Cerebellar cortex (tissue), 1 donor: ENCODE measurements around the gene ZNF473.

Source experiments
- DNase-seq: peaks from one replicate; pipeline ENCODE4 v3.0.0-alpha.2; 2015; ENCODE audit warnings: low spot score

ZNF473 gene

DNA sequence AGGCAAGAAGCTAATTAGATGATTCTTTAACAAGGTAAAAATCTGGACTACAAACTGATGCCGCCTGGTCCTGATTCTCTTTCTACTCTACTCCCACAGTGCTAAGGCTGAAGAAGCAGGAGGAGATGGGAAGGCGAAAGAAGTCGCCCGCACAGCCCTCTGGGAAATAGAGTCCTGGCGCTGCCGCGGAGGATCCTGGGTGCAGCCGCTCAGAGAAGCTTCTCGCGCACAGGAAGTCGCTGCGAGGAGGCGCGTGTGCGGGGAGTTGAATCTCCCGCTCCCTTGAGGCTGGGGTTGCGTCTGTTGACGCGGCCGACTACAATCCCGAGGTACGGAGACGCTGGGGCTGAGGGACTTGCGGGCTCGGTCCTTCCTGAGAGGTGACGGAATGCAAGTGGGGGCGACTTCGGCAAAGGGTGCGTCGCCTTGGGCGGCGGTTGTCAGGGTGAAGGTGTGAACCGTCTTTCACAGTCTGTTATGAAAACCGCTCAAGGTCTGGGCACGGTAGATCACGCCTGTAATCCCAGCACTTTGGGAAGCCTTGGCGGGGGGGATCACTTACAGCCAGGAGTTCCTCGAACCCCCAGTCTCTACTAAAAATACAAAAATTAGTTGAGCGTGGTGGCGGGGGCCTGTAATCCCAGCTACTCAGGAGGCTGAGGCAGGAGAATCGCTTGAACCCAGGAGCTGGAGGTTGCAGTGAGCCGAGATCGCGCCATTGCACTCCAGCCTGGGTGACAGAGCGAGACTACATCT is at the start of gene ZNF473:
Gene ZNF473 (plus strand): TSS at position 212 of the 756 bp plus-strand sequence. CDS start 5,078 bp downstream, outside the sequence.
- DNase-seq: peak; percentile 97

DNA sequence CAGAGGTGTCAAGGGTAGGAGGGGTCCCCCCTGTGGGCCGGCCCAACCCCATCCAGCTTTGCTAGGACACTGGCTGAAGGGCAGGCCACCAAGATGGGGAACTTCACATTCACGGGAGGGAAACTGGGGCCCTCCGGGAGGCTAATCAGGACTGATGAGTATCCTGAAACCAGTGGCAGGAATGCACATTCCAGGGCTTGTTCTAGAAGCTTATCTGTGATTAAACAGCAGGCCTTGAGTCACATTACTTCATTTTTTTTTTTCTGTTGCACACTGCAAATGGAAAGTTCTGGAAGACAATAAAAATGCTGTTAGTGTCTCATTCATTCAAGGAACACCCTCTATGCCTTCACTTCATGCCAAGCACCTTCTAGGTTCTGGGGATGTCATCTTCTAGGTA is 49.3 kb upstream of the ZNF473 start:
- no peak for DNase-seq

DNA sequence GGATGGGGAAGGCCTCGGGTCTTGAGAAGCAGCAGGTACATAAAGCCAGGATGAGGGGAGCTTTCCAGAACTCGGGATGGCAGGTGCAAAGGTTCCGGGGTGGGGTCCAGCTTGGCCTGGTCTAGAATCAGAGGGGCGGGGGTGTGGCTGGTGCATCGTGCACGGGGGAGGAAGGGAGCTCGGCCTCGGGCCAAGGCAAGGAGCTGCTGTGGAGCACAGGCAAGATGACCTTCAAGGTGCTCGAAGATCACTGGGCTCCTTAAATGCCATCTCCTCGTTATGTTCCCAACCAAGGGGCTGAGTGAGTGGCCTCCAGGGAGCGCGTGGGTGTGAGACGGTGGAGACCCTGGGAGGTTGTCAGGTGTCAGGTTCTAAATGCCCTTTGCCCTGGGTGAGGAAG is 48.7 kb upstream of the ZNF473 start:
- DNase-seq: no peak

DNA sequence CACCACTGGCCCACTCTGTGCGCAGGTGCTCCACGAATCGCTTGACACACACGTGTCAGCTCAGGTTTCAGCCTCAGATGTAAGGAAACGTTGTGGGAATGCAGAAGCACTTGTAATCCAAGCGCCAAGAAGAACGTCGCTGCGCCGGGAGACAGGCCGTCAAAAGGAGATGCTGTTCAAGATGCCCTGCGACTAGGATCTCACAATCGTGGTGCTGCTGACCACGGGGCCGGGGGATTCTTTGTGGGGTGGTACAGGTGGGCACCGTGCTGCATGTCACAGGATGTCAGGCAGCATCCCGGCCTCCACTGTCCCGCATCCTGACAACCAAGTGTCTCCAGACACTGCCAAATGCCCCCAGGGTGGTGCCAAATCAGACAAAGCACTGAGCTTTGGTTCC is 47.9 kb upstream of the ZNF473 start:
- no peak for DNase-seq

DNA sequence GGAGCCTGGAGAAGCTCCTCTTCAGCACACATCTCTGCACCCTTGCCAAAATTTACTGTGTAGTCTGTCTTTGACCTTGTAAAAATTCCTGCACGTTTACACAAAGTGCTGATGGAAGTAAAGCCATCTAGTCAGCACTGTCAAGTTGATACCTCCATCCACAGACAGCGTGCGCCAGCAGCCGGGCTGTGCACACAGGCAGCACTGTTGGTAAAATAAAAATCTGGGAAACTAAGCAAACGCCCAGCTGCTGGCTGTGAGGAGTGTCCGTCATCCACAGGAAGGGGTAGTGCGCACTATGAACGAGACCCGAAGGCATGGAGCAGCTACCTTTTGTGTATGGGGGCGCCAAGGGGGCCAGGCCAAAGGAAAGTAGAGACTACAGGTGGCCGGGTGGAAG is 47.5 kb upstream of the ZNF473 start:
- DNase-seq: no peak

DNA sequence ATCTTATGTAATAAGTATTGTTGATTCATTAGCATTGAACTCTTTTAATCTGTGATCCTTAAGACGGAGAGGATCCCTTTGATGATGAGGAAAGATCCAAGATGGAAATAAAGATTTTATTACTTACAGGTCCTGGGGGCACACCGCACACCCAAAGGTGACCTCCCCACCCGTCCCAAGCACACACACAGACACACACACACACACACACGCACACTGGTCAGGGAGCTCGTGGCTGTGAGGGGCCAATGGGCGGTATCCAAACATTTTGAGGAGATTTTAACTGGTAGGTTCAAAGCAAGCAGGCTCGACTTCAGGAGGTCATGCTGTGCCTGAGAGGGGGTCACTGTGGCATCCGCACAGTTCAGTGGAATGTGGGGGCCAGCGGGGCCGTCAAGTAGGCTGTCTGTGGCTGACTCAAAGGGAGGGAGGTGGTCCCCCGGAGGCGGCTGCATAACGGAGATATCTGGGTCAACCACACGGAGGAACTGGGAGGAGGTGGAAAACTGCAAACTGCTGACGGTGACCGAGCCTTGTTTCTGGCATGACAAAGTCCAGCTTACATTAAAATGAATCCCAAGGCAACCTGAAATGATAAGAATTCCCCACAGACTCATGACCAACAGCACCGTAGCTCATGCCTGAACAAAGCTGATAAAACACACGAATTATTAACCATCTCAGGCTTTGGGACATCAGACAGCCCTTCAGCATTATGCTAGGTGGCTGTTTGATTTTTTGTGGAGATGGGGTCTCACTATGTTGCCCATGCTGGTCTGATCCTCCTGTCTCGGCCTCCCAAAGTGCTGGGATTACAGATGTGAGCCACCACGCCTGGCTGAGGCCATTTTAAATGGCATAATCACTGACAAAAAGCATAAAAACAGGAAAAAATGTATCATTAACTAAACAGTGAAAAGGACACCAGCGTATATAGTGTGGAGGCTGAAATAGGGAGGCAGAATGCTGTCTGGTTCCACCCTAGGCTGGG is 43.9 kb upstream of the ZNF473 start:
- no peak for DNase-seq

DNA sequence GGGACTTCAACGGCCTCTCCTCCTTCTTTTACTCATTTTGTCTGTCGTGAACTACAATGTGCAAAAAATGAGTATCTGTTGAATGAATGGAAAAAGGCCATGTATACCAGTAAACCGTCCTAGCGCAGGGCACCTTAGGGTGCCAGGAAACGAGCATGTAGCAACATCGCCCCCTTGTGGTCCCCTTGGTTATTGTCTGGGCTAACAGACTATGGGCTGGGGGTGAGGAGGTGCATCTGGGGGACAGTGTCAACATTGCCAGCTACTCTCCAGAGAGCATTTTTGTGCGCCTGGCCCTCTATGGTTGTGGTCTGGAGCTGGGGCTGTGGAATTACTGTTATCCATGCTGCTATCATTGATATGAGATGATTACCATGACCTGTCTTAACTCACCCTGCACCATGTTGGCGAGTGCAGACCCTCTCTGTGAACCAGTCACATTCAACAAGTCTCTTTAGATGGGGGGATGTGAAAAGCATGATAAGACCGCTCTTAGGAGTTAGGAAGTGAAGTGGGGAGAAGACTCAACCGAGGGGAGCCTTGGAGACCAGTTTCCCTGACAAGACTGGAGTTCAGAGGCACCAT is 42.1 kb upstream of the ZNF473 start:
- DNase-seq: peak; percentile 64

DNA sequence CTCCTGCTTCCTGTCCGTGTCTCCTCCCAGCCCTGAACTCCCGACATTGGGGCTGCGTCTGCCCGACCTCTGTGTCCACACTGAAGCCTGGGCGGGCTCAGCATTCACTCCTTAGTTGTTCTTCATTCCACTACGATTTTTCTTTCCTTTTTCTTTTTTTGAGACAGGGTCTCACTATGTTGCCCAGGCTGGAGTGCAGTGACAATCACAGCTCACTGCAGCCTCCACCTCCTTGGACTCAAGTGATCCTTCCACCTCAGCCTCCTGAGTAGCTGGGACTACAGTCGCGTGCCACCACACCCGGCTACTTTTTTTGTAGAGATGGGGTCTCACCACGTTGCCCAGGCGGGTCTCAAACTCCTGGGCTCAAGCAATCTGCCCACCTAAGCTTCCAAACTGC is 41.3 kb upstream of the ZNF473 start:
- DNase-seq: no peak

DNA sequence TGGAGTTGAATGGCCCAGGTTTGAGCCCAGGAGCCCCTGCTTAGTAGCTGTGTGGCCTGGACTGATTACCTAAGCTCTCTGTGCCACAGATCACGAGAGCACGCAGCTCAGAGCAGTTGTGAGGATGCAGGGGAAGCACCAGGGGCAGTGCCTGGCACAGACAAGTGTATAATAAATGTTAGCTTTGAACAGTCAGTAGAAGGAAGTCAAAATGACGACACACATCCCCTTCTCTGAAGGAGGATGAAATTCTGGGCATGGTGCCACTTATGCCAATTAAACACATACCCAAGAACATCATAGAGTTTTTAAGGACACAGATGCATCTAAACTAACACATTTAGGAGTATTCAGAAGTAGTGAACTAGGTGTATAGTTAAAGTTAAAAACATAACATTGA is 39.9 kb upstream of the ZNF473 start:
- no peak for DNase-seq

DNA sequence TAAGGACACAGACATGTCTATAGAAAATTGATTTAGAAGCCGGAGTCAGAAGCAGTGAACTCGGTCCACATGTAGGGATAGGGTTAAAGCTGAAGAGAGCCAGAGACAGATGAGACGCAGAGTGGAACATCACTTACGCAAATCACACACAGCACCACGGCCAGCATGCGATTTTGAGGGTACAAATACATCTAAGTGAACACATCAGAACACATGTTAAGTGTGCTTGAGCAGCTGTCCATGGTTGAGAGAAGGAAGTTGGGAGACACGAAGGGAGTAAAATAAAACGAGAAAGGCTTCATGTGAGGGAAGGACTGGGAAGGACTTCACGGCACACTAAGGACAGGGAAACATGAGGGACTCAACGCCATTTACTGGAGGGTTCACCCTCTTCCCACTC is 39.5 kb upstream of the ZNF473 start:
- DNase-seq: no peak

DNA sequence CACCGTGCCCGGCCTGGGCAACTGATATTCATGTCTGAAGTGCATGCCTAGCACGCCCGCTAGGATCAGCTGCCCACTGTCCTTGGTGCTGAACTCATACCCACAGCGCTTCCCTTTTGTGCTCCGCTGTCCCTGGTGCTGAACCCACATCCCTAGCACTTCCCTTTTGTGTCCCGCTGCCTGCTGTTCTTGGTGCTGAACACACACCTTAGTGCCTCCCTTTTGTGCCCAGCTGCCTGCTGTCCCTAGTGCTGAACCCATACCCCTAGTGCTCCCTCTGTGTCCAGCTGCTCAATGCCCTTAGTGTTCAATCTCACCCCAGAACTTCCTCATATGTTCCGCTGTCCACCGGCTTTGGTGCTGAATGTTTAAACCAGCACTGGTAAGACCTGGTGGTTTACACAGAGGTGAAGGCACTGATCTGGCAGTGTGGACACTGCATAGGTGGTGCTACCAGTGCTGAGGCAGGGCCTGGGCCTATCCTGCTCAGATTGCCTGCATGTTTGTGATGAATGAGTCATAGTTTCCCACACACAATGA is 38.6 kb upstream of the ZNF473 start:
- peak; percentile 69 for DNase-seq

DNA sequence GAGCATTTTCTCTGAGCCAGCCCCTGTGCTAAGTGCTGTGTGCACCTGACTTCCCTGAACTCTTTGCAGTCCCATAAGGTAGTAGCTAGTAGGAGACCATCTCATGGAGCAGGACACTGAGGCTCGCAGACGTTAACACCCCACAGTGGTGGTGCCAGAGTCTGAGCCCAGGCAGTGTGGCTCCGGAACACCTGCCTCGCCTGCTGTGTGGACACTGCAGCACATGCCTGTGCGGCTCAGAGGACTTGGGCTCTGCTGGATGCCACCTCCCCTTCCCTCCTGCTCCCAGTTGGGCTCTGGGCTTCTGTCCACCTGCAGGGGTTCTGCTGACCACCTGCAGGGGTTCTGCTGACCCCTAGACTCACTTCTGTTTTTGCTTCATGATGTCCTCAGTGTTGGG is 37.8 kb upstream of the ZNF473 start:
- DNase-seq: no peak

DNA sequence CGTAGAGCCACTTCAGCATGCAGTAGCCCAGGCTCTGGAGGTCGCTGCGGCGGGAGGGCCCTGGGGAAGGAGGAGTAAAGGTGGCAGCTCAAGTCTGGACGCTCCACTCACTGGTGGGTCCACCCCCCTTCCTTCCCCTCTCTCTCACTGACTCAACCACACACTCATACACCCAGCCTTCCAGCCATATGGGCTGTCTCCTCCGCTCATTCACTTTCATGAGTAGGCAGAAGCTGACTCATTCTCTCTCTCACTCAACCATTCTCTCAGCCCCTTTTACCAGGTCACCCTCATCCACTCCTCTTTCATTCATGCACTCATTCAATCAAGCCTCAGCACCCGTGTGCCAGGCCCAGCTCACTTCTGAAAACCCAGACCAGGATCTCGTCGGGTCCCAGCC is 37.4 kb upstream of the ZNF473 start:
- no peak for DNase-seq

DNA sequence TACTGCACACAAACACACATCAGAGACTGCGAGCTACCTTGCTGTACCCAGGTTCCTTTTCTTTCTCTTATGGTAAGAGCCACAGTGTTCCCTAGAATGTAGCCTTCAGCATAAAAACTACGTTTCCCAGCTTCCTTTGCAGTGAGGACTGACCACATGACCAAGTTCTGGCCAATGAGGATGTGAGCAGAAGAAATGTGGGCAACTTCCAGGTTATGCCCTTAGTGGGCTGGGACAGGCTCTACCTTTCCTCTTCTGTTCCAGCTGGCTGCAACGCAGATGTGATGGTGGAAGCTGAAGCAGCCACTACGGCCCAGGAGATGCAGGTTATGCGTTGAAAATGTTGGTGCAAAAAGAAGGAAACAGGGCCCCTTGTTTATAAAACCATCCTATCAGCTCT is 28.1 kb upstream of the ZNF473 start:
- DNase-seq: peak; percentile 62

DNA sequence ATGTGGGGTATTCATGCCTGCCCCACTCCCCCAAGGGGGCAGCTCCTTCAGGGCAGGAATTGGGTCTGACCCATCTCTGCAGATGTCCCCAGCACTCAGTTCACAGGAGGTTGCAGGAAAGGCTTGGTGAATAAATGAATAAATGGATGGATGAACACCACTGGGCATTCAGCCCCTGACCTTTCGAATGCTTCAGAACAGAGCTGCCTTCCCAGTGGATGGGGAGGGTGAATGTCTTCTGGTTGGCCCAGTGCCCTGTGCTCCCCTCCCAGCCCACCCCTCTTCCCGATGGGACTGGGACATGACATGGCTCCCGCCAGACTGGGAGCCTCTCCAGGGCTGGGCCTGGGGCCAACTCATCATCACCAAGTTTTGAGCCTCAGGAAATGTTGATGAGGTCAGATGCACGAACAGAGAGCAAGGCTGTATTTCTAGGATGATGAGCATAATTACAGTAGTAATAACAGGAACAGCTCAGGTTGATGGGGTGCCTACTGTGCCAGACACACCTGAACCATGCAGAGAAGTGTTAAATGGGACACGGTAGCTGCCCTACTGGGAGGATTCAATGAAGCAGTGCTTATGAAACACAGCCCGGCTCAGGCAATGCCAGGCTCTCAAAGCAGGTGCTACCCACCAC is 26.3 kb upstream of the ZNF473 start:
- peak; percentile 61 for DNase-seq

DNA sequence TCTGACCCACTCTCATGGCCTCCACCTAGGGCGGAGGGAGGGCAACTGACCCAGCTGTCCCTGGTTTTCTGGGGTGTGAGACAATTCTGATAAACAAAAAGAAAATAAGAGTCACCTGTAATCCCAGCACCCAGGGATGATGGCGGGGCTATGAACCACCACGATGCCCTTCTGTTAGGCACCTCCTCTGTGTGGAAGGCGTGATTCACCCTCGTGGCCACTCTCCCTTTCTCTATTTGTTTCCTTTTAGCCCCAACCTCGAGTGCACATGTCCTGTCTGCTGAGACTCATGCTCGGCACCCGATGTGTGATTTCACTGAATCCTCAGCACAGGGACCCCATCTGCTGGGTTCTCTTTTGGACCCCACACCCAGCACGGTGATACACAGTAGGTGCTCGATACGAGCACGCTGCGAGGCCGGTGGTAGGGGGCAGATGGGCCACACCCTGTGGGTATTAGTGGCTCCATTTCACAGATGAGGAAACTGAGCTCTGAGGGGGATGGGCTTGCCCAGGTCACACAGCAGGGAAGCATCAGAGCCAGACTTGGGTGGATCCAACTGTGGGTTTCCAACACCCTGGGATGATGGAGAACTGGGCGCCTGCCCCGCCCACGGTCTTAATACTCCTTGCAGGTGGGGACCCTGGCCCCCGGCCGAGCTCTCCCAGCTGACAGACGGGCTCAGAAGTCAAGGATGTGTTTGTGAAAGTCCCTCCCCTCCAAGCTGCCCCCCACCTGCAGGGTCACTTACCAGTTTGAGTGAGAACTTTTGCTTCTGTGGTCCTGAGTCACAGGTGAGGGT is 25.6 kb upstream of the ZNF473 start:
- no peak for DNase-seq

DNA sequence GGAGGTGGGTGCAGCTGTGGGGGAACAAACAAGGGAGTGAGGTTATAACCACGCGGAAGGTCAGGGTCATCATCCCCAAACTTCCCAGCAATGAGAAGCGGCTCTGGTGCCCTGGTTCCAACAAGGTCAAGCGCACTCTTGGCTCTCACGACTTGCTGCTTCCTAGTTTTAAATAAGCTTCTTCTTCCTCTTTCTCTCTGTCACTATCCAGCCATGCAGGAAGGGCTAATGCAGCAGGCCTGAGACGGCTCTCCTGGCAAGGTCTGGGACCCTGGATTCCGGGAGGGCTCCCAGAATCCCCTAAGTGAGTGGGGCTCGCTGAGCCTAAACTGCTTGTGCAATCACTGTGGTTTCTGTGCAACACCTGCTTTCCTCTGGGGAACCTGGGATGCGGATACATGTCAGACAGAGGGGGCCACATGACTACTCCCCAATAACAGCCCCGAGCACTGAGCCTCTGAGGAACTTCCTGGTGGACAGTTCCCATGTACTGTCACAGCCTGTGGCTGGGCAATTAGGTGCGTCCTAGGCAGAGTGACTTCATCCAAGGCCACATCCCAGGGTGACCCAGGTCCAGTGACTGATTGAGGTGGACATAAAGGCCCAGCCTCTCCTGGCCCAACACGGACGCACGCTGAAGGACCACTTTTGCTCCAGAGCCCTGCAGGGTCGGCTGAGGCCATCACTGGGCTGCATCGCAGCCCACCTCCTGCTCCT is 24.8 kb upstream of the ZNF473 start:
- no peak for DNase-seq

DNA sequence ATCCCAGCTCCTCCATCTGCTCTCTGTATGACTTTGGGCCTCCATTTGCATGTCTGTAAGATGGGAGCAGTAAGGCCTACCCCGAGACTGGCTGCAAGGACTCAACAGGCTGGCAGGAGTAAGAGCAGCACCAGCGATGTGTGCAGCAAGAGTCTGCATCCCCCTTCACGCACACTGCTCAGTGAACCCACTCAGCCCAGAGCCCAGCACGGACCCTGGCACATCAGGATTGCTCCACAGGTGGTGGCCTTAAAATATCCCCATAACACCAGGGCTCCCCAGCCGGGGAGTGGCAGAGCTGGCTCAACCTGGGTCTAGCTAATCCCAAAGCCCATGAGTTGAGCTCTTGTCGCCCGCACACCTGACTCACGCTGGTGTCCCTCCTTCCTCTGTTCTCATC is 24.0 kb upstream of the ZNF473 start:
- no peak for DNase-seq

DNA sequence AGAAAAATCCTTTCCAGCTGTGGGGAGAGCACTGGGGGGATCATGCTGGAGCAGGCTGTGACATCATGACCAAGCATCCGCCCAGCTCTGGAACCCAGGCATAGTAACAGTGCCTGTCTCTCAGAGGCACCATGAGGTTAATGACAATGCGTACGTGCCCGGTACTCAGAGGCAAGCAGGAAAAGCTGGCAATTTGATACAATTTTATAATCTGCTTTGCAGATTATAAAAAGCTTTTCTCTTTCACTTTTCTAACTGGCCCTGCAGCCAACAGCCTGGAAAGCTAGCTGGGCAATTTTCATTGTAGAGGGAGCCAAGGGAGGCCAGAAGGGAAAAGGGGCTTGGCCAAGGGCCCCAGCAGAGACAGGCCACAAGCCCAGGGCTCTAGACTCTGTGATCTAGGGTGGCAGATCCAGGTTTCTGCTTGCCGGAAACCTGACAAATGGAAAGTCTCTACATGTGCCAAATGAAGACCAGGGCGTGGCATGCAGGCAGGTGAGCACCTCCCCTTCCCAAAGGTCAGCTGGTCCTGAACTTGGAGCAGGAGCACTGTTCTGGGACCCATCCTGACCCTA is 23.3 kb upstream of the ZNF473 start:
- peak; percentile 72 for DNase-seq

DNA sequence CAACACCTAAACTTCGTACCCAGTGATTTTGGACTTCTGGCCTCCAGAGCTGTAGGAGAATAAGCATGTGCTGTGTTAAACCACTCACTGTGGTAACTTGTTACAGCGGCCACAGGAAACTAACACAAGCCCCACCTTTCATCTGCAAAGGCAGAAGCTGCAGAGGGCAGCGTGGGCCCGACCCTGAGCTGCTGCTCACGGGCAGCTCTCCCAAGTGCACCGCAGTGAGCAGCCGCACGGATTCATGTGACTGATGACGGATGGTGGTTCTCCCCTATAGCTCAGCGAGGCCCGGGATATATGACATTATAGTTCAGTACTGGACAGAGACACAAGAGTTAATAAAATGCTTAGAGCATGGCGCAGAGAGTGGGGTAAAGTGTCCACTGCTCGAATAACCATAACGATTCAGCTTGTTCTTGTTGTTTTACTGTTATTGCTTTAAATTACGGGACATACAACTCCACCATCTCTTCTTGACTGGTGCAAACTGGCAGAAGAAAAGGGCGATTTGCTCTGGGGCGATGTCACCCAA is 22.5 kb upstream of the ZNF473 start:
- no peak for DNase-seq
